GF-D8 (cell line): ENCODE measurements around the gene MTREX.
A peak's percentile ranks its signal among the peaks of the same experiment; 100 is the strongest.
"Not testable (repeated sequence)": the region's sequence is repeated elsewhere in the genome, so short reads cannot be mapped to it uniquely, and the experiment has no call there.

ENCODE experiments used
- DNase-seq: peaks from one replicate; lab custom pipeline; 2025; lab: John Stamatoyannopoulos, UW

MTREX gene

GRCh38 chr5:55307383-55308253 lies at the start of gene MTREX, which contains the start of gene DHX29:
TSS of gene MTREX (plus strand) at chr5:55307989. CDS start at chr5:55308014, 25 bp downstream.
TSS of gene DHX29 (minus strand) at chr5:55307694. CDS start at chr5:55307573, 121 bp downstream.
- DNase-seq = peak; percentile 24

- DNase-seq = no peak
Observed at GRCh38 chr5:55258339-55258738, 49.5 kb upstream of the MTREX start.

DNA sequence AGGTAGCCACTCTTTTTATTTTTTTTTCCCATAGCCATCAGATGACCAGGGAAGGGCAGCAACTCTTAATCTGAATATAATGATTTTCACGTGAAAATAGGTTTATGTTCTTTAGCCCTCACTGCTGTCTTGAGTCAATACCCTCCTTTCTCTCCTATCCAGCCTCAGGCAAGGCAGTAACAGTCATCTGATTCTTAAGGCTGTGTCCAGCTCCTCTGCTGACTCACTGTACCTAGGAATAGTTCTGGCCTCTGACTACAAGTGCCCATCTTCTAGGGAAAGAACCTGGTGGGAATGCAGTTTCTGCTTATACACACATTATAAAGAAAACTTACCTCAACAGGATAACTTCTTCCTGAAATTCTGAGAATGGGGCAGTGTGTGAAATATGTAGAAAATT lies 31.0 kb upstream of the MTREX start:
- DNase-seq = no peak

- DNase-seq = no peak
Observed at GRCh38 chr5:55278778-55279177, 29.0 kb upstream of the MTREX start.

DNA sequence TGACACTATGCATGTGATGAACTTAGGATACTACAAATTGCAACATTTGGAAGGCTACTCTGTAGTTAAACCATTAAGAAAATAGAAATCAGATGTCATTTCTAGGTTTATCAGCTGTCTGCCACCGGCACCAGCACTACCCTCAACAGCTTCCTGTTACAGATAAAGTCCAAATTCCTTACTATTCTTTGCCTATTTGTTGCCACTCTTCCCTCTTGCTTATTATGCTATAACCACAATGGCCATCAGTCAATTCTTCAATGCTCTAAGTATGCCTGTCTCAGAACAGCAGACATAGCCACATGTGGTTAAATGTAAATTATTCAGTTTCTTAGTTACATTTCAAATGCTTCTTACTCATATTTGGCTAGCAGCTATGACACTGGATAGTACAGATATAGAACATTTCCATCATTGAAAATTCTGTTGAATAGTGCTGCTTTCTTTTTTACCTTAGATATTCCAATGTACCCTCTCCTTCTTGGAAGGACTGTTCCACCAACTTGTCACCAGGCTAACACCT lies 21.3 kb upstream of the MTREX start:
- no peak for DNase-seq

DNA sequence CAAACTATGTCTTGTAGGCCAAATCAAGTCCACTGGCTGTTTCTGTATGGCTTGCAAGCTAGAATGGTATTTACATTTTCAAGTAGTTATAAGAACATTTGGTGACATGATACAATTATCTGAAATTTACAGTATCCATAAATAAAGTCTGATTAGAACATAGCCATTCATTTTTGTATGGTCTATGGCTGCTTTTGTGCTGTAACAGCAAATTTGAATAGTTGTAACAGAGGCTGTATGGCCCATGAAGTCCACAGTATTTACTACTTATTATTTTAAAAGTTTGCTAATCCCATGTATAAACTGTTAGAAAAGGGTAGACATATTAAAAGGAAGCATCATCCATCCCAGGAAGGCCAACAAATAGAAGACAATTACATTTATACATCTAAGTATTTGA lies 18.0 kb upstream of the MTREX start:
- DNase-seq = no peak

GRCh38 chr5:55290991-55291390 lies 16.8 kb upstream of the MTREX start:
- no peak for DNase-seq

GRCh38 chr5:55294935-55295334 lies 12.9 kb upstream of the MTREX start:
- no peak for DNase-seq

DNA sequence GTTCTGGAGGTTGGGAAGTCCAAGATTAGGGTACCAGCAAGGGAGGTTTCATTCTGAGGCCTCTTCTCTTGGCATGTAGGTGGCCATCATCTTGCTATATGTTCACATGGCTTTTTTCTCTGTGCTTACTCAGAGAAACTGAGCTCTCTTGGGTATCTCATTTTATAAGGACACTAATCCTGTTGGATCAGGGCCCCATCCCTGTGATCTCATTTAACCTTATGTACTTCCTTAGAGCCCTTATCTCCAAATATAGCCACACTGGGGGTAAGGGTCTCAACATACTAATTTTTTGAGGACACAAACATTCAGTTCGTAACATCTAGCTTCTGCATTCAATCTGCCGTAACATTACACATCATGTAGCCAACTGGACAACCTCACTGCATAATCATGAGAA lies 6.9 kb upstream of the MTREX start:
- no peak for DNase-seq

DNA sequence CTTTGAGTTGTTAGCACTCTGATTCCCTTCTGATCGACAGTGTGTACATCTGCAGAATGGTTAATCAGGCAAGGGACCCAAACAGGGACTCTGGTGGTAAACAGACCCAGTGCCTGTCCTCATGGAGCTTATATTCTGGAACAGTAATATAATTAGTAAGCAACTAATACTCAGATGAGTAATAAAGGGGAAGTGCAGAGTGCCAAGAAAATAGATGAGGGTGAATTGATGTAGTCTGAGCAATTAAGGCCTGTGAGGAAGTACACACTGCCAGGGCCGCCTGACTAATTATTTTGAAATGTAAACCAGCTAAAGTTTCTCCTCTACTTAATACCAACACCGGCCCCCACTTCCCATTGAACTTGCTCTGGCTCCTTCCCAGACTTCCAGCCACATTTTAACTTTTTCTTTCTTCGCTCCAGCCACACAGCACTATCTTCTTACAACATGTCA lies 4.5 kb upstream of the MTREX start:
- DNase-seq = no peak

GRCh38 chr5:55304584-55304983 lies 3.2 kb upstream of the MTREX start:
- no peak for DNase-seq

GRCh38 chr5:55305345-55305744 lies 2.4 kb upstream of the MTREX start:
- DNase-seq = no peak

DNA sequence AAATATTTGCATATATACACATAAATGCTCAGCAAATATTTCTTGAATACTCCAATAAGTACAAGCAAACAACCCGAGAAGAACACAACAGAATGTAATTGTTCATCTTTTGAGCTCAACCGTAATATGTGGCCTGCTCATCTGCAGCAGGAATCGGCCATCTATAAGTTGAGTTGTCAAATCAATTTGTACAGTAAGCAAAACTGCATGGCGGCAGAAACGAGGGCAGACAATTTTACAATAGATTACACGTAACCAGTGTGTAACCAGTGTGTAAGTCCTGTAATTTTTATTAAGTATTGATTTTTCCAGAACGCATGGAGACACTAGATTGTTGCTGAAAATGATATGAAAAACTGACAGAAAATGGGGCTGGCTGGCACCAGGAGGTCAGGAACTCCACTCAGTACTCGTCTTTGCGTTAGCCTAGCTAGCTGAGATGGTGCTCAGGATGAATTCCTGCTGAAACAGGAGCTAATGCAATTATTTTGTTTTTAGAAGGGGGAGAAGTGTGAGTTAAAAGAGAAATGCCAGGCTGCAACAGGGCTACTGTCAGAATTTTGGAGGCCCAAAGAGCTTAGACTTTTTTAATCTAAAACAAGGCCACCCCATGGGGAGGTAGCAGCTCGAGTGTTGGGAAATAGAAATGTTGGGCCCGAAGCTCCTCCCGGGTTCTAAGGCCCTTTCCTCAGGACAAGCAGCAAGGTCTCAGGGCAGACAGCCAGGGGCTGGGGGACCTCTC lies 977 bp upstream of the MTREX start:
- no peak for DNase-seq

DNA sequence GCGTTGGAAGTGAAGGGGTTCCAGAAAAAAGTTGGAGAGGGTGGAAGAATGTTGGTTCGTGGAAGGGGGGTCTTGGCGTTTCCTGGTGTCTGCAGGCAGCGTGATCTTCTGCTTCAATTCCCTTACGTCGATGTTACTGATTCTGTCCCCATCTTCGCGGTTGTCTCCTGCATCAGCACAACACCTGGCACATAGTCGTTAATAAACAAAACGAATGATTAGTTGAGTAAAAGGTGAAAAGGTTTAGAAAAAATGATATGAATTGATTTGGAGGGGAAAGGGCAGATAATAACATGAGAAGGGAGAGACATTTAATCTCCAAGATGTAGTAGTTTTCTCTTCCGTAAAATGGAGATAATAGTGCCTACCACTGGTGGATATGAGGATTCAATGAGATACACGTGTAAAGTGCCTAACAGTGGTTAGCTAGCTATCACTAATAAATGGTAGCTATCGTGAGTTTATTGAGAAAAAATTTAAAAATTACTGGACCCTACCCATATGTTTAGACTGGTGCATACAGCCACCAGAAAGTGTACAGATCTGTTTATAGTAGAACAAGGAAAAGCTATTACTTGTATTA lies 556 bp downstream of the MTREX start:
- DNase-seq = no peak

DNA sequence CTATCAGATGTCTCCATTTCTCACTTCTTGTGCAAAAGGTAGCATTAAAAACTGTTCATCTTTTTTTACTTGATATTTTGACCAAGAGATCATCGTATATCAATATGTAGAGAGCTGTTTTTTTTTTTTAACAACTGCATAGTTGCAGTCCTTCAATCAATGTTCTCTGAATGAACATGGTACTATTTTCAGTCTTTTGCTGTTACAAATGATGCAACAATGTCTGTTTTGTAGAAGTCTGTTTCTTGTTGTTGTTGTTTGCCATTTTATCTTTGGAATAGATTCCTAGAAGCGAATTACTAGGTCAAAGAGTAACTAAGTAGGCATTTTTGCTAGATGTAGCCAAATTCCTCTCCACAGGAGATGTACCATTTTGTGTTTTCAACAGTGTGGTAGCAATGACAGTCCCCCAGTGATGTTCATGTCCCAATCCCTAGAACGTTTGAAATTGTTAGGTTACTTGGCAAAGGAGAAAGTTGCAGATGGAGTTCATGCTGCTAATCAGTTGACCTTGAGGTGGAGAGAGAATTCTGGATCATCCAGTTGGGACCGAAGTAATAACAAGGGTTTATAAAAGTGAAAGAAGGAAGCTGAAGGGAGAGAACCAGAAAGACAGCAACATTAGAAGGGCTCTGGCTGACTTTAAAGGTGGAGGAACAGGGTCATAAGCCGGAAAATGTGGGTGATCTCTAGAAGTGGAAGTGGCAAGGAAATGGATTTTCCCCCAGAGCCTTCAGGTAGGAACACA lies 6.3 kb downstream of the MTREX start:
- DNase-seq = no peak

GRCh38 chr5:55316289-55316688 lies 8.5 kb downstream of the MTREX start:
- DNase-seq = no peak

GRCh38 chr5:55316837-55317236 lies 9.0 kb downstream of the MTREX start:
- no peak for DNase-seq

- not testable (repeated sequence) for DNase-seq
Observed at GRCh38 chr5:55318237-55318636, 10.4 kb downstream of the MTREX start.

GRCh38 chr5:55319491-55319890 lies 11.7 kb downstream of the MTREX start:
- no peak for DNase-seq

DNA sequence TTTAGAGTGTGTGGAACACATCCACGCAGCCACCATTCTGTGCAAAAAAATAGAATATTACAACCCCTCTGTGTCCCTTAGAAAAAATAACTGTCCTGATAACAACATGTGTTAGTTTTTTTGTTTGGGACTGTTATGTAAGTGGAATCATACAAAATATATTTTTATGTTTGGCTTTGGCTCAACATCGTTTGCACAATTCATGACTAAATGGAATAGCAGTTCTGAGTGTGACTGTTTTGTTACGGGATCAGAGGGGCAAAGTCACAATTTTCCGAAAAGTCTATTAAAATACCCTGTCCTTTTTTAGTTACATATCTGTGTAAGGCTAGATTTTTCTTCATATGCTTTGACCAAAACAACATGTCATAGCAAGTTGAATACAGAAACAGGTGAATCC lies 12.8 kb downstream of the MTREX start:
- no peak for DNase-seq

DNA sequence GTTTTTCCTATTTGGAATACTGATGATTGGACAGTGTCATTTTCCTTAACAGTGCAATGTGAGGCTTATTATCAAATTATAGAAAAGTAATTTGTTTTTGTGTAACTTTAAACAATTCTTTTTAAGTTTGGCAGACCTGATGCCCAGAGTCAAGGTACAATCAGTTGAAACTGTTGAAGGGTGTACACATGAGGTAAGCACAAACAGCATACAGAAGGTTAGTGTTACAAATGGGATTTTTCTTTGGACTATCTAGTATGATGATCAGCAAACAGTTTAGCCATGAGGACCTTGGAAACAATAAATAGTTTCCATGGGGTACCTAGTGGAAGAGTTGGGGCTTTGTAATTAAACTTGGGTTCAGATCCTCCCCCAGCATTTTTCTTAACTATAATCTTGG lies 16.2 kb downstream of the MTREX start:
- no peak for DNase-seq
